Stimulated activated CD8-positive, alpha-beta memory T cell treated with anti-CD3 and anti-CD28 coated beads, Interleukin-7, amount 100 ng/mL, for 4 hours (primary cell): Measurements from ENCODE around the gene TMEM236.

ENCODE experiments used
- DNase-seq, 2 donors: peaks; one replicate each; pipeline ENCODE4 v3.0.0-alpha.2; 2020; ENCODE audit warnings: low read depth in 2 of 2

TMEM236 gene

DNA sequence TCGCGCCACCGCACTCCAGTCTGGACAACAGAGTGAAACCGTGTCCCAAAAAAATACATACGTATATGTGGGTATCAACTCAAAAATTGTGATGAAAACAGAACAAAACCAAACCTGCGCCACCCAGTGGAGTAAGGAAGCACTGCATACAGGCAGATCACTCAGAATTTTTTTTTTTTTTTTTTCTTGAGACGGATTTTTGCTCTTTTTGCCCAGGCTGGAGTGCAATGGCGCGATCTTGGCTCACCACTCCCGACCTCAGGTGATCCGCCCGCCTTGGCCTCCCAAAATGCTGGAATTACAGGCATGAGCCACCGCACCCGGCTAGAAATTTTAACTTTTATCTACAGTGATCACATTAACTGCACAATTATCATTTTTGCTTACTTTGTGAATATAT, 9.1 kb upstream of the TMEM236 start:
- DNase-seq = peak; percentile 30 to 49

DNA sequence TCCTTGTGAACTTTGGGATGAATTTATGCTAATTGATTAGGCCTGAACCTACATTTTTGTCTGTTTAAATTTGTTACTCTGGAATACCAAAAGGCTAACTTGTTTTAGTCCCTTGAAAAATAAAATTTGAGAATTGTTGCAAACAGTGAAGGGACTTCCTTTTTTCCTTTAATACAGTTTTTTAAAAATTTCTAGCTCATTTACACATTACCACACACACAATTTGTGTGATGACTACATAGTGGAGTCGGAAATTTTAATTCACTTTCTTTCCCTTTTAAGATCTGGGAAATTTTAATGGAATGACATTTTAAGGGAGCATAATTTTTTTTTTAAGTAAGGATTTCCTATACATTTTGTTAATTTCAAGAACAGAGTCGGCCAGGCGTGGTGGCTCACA, 8.6 kb upstream of the TMEM236 start:
- DNase-seq = no peak

DNA sequence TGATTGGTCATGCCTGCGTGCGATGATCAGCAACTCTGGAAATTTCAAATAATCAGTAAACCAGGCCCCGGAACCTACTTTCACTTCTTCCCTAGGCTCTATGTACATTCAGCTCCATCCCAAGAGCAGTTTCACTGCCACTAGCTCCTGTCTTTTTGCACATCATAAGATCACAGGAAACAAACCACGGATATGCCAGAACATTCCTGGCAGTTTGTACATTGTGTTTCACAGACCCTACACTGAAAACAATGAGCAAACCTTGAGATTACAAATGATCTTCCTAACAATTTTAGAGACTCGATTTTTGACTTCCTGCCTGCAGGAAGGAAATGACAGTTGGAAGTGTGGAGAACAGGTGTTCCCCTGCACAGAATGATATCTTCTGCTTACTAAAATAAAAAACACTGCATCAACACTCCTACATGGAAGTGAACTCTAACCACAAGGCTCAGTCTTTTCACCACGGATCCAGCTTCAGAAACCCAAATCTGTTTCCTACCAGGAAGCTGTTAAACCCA, 7.6 kb upstream of the TMEM236 start:
- DNase-seq = no peak

DNA sequence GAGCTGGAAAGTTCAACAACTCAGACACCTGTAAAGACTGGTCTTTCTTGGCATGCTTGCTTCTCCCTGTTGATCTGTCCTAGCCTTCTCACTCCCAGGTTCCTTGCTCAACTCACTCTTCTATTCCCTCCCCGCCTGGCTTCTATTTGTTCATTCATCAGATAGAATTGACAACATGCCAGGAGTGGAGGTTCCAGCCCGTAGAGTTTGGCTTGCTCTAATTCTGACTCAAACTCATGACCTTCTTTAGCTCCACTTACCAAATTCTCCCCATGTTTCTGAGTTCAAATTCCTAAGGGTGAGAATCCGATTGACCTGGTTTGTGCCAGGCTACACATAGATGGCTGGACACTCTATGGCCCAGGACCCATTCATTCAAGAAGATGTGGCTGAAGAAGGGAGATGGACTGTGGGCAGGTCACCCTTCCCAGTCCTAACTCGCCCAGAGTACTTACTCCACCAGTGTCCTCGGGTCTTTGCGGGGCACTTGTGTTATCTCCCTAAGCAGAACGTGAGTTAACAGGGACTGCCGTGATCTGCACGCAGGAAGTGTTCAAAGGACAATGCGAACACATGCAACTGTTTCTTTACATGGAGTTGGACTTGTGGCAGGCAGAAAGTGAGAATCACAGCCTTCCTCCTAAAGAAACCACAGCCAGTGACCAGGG, 4.0 kb upstream of the TMEM236 start:
- DNase-seq = no peak

DNA sequence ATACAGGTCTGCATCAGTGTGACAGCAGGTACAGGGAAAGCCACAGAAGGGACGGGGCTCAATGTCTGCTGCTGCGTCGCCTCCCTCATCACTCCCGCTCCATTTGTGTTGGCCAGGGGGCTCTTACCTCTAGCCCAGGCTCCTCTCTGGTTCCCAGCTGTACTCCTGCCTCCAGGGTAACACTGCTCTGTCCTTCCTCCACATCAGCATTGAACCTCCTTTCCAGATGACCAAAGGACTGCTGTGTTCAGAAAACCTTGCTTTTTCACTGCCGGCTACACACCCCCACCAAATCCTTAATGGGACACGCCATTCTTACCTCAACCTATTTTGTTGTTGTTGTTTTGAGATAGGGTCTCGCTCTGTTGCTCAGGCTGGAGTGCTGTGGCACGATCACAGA, 2.1 kb upstream of the TMEM236 start:
- DNase-seq = no peak

DNA sequence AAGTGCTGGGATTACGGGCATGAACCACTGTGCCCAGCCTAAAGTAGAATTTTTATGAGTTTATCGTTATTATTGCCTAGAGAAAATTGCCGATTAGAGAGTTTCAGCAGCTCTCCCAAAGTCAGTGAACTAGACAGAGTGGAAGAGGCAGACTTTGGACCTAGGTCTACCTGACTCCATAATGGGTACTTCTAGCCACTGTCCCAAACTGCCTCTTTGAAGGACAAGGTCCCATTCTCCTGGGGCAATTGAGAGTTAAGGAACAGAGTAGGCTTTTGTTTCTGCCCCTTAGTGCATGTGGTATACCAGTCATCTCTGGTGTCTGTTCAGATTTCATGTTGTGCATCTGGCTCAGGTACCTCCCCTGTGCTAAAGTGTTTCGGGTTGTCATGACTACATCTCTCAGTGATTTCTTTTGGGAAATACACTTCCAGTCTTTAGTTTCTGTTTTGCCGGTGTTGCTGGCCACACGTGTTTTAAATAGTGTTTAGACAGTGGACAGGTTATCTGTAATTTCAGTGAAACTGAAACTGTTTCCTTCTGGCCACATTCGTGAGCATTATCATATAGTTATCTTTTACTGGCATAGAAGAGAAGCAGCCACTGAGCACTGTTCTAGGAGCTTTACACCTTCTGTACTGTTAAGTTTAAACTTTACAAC, 4.7 kb downstream of the TMEM236 start:
- DNase-seq = no peak

DNA sequence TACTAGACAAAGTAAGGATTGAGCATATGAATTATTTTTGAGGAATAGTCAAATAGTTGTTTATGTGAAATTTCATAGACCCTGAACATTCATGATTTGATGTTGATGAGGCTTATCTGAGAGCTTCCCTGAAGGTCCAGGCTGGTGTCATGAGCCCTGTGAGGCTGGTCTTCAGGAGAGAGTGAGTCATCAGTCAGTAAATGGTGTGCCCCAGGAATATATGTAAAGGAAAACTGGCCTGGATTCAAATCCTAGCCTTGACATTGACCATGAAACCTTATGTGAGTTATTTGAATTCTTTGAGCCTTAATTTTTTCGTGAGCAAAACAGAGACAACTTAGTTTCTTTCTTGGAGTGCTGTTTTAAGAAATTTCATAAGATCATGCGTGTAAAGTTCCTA, 6.2 kb downstream of the TMEM236 start:
- DNase-seq = no peak

DNA sequence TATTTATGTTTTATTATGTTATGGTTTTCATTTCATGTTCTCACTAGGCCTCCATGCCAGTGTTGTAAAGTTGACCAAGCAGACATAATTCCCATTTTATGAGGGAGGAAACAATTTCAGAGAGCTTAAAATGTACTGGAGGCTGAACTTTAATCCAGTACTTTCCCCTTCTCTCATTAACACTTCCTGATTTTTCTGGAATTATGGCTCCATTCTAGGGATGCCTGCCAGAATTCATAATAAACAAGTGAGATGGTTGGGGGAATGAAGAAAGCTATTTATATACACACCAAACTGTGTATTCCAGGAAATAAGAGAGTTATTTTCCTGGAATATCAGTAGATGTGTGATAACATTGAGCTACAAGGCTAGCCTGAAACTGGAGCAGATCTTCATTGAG, 6.9 kb downstream of the TMEM236 start:
- DNase-seq = no peak

DNA sequence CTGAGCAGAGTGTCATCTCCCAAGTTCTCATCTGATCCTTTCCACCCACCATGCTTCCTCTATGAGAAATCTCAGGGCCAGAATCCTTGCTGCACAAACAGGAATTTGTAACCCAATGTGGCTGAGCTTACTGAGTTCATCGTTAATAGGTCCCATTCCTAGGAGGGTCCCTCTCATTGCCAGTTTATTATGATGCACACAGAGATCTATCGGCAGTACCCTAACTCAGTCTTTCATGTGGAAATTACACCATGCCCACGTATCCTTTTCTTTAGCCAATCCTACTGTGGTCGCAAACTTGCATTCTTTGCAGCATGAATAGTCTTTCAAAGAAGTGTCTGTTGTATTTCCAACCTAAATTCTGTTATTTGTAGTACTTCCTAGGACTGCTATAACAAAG, 12.1 kb downstream of the TMEM236 start:
- no peak for DNase-seq

DNA sequence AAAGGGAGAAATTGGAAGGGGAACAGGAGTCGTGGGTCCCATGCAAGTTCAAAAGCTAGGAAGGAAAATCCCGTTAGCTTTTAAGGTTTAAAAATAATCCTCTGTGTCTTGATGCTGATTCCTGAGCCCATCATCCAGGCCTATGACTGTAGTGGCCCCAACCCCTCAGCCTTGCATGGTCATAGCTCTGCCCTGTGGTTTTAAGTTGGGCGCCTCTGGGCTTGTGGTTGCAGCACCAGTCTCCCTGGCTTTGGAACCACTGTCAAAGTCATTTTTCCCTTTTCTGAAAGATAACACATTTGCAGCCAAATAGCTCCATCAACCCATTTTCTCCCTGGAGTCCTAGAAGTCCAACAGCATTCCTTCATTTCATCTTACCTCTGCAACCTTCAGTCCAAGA, 13.6 kb downstream of the TMEM236 start:
- no peak for DNase-seq

DNA sequence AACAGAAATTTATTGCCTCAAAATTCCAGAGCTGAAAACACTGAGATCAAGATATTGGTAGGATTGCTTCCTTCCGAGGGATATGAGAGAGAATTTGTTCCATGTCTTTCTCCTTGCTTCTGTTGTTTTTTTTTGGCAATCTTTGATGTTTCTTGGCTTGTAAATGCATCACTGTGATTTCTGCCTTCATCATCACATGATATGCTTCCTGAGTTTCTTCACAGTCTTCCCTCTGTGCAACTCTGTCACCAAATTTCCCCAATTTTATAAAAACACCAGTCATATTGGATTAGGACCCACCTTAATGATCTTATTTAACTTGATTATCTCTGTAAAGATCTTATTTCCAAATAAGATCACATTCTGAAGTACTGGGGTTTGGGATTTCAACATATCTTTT, 14.7 kb downstream of the TMEM236 start:
- no peak for DNase-seq

DNA sequence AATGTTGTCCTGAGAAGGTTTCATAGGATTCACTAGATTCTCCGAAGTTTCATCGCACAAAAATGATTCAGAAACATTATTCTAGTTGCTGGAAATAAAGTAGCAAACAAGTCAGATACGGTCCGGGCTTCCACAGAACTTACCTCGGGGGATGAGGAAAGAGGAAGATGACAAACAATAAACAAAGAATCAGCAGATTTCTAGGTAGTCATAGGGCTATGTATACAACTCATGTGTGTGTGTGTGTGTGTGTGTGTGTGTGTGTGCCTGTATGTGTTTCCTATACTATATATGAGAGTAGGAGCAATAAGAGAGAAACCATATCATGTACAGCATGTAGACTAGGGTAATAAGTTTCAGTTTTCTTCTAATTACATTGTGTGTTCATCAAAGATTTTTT, 16.5 kb downstream of the TMEM236 start:
- no peak for DNase-seq

DNA sequence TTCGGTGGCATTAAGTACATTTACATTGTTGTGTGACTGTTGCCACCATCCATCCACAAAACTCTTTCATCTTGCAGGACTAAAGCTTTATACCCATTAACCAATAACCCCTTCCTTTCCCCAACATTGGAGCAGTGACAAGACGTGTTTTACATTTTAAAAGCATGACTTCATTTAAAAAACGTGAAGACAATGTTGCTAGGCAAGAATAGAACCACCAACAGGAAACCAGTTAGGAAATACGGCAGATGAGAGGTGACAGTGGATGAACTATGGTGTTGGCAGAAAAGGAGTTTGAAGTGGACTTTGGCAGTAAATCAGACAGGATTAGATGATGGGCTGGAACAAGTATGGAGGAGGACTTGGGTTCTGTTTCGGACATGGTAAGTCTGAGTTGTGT, 17.0 kb downstream of the TMEM236 start:
- no peak for DNase-seq

DNA sequence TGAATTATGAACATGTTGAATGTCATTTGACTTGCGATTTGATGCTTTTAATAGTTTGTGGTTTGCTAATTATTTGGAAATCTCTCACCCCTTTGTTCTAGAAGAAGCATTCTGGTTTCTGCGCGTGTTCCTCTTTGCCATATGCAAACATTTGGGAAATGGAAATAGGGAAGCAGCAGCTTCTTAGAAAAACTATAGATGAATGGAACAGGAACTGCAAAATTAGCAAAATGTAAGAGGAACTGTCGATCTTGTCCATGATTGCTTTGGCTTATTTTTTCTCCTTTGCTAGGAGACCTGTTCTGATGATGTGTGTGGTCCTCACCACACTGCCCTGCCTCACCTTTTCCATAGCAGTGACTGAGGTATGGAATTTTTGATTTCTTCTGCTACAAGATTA, 19.0 kb downstream of the TMEM236 start:
- DNase-seq = no peak

DNA sequence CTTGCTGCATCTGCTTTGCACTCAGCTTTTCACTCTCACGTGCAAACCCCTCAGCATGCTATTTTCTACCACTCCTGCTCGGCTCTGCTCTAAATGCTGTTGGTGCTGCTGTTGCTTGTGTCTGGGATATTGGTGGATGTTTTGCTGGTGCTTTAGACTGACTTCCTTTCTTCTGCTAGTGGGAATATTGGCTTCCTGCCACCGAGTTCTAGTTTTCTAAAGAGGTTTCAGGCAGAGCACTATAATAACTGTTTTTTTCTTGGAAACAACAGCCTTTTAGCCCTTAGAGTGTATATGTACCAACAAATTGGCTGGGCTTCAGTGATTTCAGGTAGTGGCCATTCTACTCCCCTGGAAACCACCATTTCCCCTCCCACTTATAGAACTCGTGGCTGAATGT, 27.8 kb downstream of the TMEM236 start:
- no peak for DNase-seq

DNA sequence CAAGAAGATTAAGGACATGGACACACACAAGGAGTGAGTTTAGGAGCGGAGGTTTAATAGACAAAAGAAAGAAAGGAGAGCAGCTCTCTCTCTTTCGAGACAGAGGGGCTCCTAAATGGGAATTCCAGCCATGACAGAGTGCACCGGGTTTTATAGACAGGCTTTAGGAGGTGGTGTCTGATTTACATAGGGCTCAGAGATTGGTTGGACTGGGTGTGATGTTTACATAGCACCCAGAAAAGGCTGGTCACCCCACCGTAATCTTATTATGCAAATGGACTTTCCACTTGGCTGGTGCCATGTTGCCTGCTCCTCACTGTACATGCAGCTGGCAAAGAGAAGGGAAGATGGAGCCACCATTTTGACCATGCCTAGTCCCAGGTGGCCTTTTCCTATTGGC, 28.7 kb downstream of the TMEM236 start:
- DNase-seq = no peak

DNA sequence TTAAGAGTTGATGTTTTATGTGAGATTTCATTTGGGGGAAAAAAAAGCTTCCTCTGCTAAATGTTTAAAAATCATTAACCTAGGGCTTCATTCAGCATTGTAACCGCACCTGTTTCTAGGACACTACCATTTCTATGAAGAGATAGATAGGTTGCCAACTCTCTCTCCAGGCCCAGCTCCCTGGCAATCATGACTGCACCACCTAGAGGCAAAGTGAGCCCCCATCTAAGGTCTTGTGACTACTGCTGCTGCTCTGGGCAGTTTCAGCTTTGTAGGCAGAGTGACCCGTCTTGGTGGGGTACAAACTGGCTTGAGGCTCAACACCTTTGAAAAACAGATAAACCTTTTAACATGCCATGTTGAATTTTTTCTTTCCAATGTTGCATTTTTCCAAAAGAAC, 29.9 kb downstream of the TMEM236 start:
- no peak for DNase-seq

DNA sequence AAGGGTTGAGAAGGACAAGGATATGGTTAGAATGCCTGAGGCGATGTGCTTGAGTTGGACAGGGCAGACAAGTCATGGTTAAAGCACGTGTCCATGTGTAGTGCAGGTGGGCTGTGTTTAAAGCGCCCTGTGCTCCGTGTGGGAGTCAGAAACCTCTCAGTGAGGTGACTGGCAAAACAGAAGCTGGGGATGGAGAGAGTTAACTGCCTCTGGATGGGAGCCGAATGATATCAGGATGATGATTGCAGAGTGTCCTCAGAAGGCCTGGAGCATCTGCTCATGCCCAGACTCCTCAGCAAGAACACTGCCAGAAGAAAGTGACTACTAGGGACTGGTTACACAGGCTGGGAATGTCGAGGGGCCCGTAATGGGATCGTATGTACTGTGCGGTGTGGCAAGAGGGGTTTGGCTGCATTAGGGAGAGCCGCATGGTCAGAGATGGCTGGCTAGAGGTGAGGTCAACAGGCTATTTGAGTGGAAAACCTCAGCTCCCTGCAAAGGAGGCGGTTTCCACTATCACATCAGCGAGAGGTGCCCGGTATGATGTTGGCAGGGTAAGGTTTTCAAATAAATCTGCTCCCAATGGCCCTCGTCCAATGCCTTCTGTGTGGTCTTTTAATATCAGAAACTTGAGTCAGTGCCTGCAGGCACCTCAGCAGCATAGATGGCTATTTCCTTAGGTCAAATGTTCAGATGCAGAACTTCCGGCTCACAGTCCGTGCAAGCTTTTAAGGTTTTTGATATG, 31.1 kb downstream of the TMEM236 start:
- no peak for DNase-seq

DNA sequence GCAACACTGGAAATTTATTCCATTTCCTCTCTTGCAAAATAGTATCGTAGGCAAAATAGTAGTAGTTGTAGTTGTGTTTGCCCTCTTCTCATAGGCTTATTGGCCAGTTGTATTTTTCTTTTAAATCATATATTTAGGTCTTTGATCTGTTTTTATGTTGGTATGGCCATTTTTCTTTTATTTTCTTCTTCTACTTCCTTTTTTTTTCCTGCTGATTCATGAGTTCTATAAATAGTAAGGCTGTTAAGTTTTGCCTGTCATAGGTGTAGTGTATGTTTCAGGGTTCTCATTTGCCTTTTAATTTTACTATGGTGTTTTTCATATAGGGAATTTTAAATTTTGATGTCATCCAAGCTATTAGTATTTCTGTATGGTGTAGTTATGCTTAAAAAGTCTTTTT, 31.8 kb downstream of the TMEM236 start:
- no peak for DNase-seq

DNA sequence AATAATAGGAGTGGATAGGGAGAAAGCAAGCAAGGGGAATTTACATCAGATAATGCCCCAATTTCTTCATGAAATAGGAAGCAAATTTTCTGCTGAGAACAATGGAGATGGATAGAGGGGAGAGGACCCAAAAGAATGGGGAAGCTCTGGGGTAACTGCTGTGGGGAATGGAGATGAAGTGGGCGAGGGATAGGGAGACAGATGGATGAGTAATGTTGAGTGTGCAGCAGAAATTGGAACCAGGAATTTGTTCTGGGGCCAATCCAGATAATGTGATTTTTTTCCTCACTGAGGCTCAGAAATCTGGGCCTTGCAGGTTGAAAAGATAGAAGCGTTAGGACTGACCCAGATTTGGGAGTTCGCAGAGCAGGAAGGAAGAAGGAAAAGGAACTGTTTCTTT, 32.7 kb downstream of the TMEM236 start:
- no peak for DNase-seq

DNA sequence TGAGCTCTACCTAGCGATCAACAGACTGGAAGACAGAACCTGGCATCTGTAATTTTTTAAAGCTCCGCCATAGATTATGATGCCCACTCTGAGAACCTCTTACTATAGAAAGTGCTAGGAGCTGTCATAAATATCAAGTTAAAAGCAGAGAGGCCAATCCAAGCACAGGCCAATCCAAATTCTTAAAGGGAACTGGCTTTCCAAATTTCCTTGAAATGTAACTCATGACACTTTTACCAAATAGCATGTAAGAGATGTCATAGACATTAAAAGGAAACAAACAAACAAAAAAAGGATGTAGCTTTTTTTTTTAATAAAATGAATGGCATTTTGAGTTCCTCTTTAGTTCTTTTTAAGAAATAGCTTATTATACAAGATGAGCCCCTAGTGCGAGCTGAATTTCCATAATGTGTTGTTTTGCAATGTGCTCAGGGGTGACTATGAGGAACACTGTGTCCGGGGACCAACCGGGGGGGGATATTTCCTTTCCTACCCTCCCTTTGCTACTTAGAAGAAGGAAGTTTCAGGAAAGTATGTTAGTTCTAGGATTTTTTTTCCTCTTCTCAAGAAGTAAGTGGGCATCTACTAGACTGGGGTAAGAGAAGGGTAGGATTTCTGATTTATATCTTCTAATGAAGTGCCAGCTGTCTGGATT, 33.4 kb downstream of the TMEM236 start:
- no peak for DNase-seq
